Heart right ventricle (tissue), 16 donors: ENCODE data around the gene OLA1. TPM values are rescaled to one million over a fixed set of nuclear protein-coding genes. Genes with fewer than 3 reads are reported as not detected.
A peak's percentile ranks its signal among the peaks of the same experiment; 100 is the strongest.

Experiments
- ATAC-seq, 8 donors: fragments of 200-7000 bp; cut with Tn5 transposase; one replicate each; pipeline ENCODE4 v1.9.1; 2020; ENCODE audit warnings: mild to moderate bottlenecking in 8 of 8, moderate library complexity in 8 of 8, moderate number of reproducible peaks in 1 of 8
- DNase-seq, 2 donors: peaks; one replicate each; pipeline ENCODE4 v3.0.0-alpha.2; 2020
- H3K27ac ChIP-seq, 10 donors: fragments of 200-600 bp; sonication (generic) in 2 of 10; one replicate each; pipeline versions ENCODE4 v1.5.0 to v1.8.0; 2020 to 2022; ENCODE audit warnings: mild to moderate bottlenecking in 3 of 10
- H3K27me3 ChIP-seq, 7 donors: fragments of 200-600 bp; one replicate each; pipeline ENCODE4 v1.8.0; 2021 to 2022; ENCODE audit warnings: mild to moderate bottlenecking in 2 of 7
- H3K36me3 ChIP-seq, 9 donors: fragments of 200-600 bp; sonication (generic) in 1 of 9; one replicate each; pipeline versions ENCODE4 v1.5.0 to v1.8.0; 2020 to 2022; ENCODE audit warnings: mild to moderate bottlenecking in 2 of 9
- H3K4me1 ChIP-seq, 9 donors: fragments of 200-600 bp; sonication (generic) in 1 of 9; one replicate each; pipeline versions ENCODE4 v1.5.0 to v1.8.0; 2020 to 2022; ENCODE audit warnings: mild to moderate bottlenecking in 4 of 9
- H3K4me3 ChIP-seq, 10 donors: fragments of 200-600 bp; sonication (generic) in 2 of 10; one replicate each; pipeline versions ENCODE4 v1.5.0 to v1.8.0; 2020 to 2022; ENCODE audit warnings: mild to moderate bottlenecking in 7 of 10, moderate library complexity in 2 of 10
- H3K9me3 ChIP-seq, 11 donors: fragments of 200-600 bp in 10 of 11; sonication (generic) in 2 of 11; one replicate each; pipeline versions ENCODE4 v1.5.0 to v1.8.0; 2013 to 2022; ENCODE audit warnings: mild to moderate bottlenecking in 2 of 11, control low read depth in 1 of 11, moderate library complexity in 1 of 11
- WGBS, 2 donors: extraction: QIAGEN DNeasy Blood & Tissue Kit; methylation state at CpG; one replicate each; pipeline ENCODE4 v1.1.7; 2013; ENCODE audit warnings: inconsistent platforms in 1 of 2; 5-methylcytosine and 5-hydroxymethylcytosine counted together
- intact Hi-C, 10 donors: fragments of 100-400 bp; cut with DNase I; formaldehyde crosslinking; loops; one replicate each; pipeline versions ENCODE4 v1.11.1 to v1.14.2; 2022
- polyA plus RNA-seq, 2 donors: library from polyadenylated mRNA; stranded (reverse); fragments of 200-250 nt; gene quantifications; one replicate each; pipeline ENCODE4 v1.2.3, GENCODE V29; 2013
- total RNA-seq, 10 donors: library from RNA; stranded (reverse); fragmentation: NEBNext Ultra II Directional in 3 of 10; extraction: Animal tissue kit (Norgen Biotek cat#: 25700) in 3 of 10; gene quantifications; one replicate each; pipeline versions ENCODE4 v1.2.1 to v1.2.4, GENCODE V29; 2021 to 2023
- TF ChIP-seq, protein P1 (sequence below), 9 donors: fragments of 200-600 bp; sonication (generic) in 2 of 9; IDR thresholded peaks; one replicate each; pipeline versions ENCODE4 v1.5.0 to v1.8.0; 2021 to 2022; ENCODE audit warnings: antibody characterized with exemption in 9 of 9, mild to moderate bottlenecking in 5 of 9, moderate library complexity in 1 of 9
- donor health status: Arrhythmogenic right ventricular cardiomyopathy.
- donor health status: ischemic (EF 13 %, LVEDD 7.1; RV severe dilation, severe dysfunction).
- donor health status: healthy with polysubstance abuse.
- donor health status: DM: no; HTN: yes; CAD: no.
- donor health status: DM: no; HTN: no; CAD: no.
- donor health status: ischemic (EF 25% LVEDD 6.9; RV normal size, moderate dysfunction).
- donor health status: ischemic (EF 25% LVEDD 5.7; RV mildly dilated, moderate dysfunction).
- donor health status: healthy.
- donor health status: DM: yes; HTN: yes; CAD: no.
- donor health status: Ischemic cardiomyopathy.
- donor health status: ischemic (EF 35%, LVEDD 5.7; RV mildly dilated, moderate dysfunction).
- donor health status: nonischemic (EF 11% LVEDD 7.7; RV severe dilation, severe dysfunction).
- donor health status: DM: yes; HTN: yes; CAD: no.
- donor health status: PGD.
- donor health status: ischemic (EF 29% LVEDD 5.4; RV normal size, mild dysfunction).
- donor health status: nonischemic (EF 23%, LVEDD 6.1; RV moderate dilation, normal function).

The OLA1 gene
- total and polyA plus RNA-seq, 12 donors: 23.7 to 85.2 (median 73.3) TPM

DNA sequence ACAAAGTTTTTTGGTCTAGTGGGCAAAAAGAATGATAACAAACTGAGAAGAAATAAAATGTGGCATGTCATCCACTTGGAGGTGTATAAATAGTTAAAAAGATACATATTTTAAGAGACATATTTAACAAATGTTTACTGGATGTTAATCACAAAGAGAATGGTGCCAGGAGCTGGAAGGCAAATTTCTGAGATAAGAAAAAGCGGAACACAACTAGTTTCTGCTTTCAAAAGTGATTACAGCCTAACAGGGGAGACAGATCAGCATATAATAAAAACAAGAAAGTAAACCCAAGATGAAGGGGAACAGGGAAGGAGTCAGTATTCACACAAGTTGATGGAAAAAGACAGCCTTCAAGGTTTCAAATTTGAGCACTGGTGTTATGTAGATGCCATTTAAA lies 91.3 kb downstream of the OLA1 start:
- Histone ChIP-seq H3K27me3 (no peaks in the 10 kb centered on the region), H3K36me3 (no peaks in the 10 kb centered on the region), H3K4me1 (peaks cover 0 to 18% (median 0%) of the 10 kb centered on the region in 9 donors), H3K4me3 (no peak overlapping the region), H3K9me3 (no peaks in the 10 kb centered on the region), H3K27ac (no peak overlapping the region)
- WGBS, 2 donors: 84 to 96% methylated on average over 1 of the region's 1 CpG
- no peak for ATAC-seq
- DNase-seq: no peak
- TF ChIP-seq, protein P1, sequence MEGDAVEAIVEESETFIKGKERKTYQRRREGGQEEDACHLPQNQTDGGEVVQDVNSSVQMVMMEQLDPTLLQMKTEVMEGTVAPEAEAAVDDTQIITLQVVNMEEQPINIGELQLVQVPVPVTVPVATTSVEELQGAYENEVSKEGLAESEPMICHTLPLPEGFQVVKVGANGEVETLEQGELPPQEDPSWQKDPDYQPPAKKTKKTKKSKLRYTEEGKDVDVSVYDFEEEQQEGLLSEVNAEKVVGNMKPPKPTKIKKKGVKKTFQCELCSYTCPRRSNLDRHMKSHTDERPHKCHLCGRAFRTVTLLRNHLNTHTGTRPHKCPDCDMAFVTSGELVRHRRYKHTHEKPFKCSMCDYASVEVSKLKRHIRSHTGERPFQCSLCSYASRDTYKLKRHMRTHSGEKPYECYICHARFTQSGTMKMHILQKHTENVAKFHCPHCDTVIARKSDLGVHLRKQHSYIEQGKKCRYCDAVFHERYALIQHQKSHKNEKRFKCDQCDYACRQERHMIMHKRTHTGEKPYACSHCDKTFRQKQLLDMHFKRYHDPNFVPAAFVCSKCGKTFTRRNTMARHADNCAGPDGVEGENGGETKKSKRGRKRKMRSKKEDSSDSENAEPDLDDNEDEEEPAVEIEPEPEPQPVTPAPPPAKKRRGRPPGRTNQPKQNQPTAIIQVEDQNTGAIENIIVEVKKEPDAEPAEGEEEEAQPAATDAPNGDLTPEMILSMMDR (IDR thresholded peaks at IDR 0.05): no peak
- intact Hi-C loops: loop anchor here in 5 of 10 donors (5.0 to 10.0 kb wide), 2 partner anchors 185 to 188 kb away; no protein-coding TSS in a partner anchor

DNA sequence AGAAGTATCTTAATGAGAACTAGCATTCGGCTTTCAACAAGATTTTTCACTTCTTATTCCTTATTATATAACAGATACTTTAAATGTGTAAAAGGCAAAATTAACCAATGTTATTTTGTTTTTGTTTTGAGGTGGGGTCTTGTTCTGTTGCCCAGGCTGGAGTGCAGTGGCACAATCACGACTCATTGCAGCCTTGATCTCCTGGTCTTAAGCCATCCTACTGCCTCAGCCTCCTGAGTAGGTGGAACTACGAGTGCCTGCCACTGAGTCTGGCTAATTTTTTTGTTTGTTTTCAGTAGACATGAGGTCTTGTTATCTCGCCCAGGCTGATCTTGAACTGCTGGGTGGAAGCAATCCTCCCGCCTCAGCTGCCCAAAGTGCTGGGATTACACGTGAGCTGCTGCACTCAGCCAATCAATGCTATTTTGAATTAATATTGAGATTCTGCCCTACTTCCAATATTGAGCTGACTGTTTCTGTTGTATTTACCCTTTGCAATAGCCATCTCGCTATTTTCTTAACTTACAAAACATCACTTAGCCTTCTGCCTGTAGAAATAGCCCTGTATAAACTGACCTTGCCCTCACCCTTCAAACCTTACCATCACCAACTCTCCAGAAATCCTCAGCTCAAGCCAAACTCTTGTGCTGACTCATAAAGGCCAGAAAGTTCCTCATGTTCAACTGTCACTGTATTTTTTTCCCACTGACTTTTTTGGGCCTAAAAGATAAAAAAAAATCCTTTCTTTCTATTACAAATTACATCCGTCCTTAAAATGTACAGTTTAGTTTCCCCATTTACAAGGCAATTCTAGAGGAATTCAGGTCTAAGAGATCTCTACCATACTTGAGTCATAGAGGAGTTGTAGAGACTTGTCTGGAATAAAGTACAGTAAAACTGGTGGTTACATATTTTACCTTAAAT lies 94.3 kb downstream of the OLA1 start:
- DNase-seq (no peak), ATAC-seq (peak in 1 of 8 donors; percentile 61)
- Histone ChIP-seq H3K4me3 (no peak overlapping the region), H3K4me1 (peaks cover 0 to 18% (median 0%) of the 10 kb centered on the region in 9 donors), H3K9me3 (no peaks in the 10 kb centered on the region), H3K27ac (no peak overlapping the region), H3K36me3 (no peaks in the 10 kb centered on the region), H3K27me3 (no peaks in the 10 kb centered on the region)
- TF ChIP-seq, protein P1 (IDR thresholded peaks at IDR 0.05): no peak
- 85 to 92% methylated on average over 8 of the region's 8 CpGs for WGBS, 2 donors
- intact Hi-C loops: loop anchor here in 1 of 10 donors (10.0 kb wide), 1 partner anchor 191 kb away; no protein-coding TSS in a partner anchor

DNA sequence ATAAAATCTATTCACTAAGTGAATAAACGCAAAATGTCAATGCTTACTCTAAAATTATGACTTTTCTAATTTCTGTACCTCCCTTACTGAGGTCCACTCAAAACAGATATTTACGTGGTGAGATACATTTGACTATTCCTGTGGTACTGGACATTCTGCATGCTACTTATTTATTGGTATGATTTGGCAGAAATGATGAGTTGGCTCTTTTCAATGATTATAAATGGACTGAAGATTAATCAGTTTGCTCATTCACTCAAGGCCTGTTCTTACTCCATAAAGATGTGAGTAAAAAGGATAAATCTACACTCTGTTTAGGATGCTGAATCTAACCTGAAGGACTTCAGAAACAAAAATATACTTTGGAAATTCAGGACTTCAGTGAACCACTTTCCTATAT lies 98.8 kb downstream of the OLA1 start:
- Histone ChIP-seq H3K27me3 (no peaks in the 10 kb centered on the region), H3K4me1 (peaks cover 0 to 15% (median 0%) of the 10 kb centered on the region in 9 donors), H3K9me3 (no peaks in the 10 kb centered on the region), H3K27ac (no peak overlapping the region), H3K4me3 (no peak overlapping the region), H3K36me3 (no peaks in the 10 kb centered on the region)
- ATAC-seq (no peak), DNase-seq (no peak)
- intact Hi-C loops: no loop called here
- TF ChIP-seq, protein P1 (IDR thresholded peaks at IDR 0.05): no peak
- WGBS, 2 donors: 95 to 98% methylated on average over 2 of the region's 2 CpGs

DNA sequence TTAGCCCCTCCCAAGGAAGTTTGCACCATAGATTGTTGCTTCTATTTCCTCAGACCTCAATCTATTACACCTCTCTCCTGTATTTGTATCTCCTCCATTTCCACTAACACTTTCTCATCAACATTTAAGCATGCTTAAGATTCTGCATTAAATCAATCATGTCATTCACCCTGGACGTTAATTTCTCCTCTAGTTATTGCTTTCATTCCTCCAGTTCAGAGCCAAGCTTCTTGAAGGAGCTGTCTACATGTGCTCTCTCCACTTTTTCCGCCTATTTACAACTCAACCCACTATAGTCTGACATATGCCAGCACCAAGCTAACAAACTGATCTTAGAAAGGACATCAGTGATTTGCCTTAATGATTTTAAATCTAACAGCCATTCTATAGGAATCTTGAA lies 99.5 kb downstream of the OLA1 start:
- intact Hi-C loops: no loop called here
- no peaks in the 10 kb centered on the region for H3K27me3 ChIP-seq
- no peaks in the 10 kb centered on the region for H3K9me3 ChIP-seq
- WGBS, 2 donors: 89 to 94% methylated on average over 2 of the region's 2 CpGs
- H3K4me3 ChIP-seq: no peak overlapping the region
- TF ChIP-seq, protein P1 (IDR thresholded peaks at IDR 0.05): no peak
- H3K36me3 ChIP-seq: no peaks in the 10 kb centered on the region
- DNase-seq (no peak), ATAC-seq (no peak)
- no peak overlapping the region for H3K27ac ChIP-seq
- peaks cover 0 to 9% (median 0%) of the 10 kb centered on the region in 9 donors for H3K4me1 ChIP-seq
